ENCODE results near the gene GDF11.

The GDF11 gene

GRCh38 chr12:55746174-55746912, 3.4 kb downstream of the GDF11 start:
- no peaks in the 10 kb centered on the region for H3K27me3 ChIP-seq (ENCODE audit: control insufficient read depth, insufficient read depth, low read length)
- H3K4me1 ChIP-seq = peaks cover 2% of the 10 kb centered on the region
- no peaks in the 10 kb centered on the region for H3K9me3 ChIP-seq (ENCODE audit: control insufficient read depth, low read length)
- no peaks in the 10 kb centered on the region for H3K79me2 ChIP-seq
- H2AFZ ChIP-seq = no peak overlapping the region
- H3K27ac ChIP-seq = no peak overlapping the region
- H3K4me3 ChIP-seq (ENCODE audit: low read depth, low read length) = no peak overlapping the region
- no peak overlapping the region for H3K9ac ChIP-seq
- H3K4me2 ChIP-seq (ENCODE audit: low read length) = no peak overlapping the region
- no peak for TF ChIP-seq CTCF (IDR thresholded peaks at IDR 0.05)
- H3K36me3 ChIP-seq (ENCODE audit: control insufficient read depth, insufficient read depth, low read length) = no peaks in the 10 kb centered on the region

- H3K27ac ChIP-seq = no peak overlapping the region
- H3K4me3 ChIP-seq (ENCODE audit: low read depth, low read length) = no peak overlapping the region
- TF ChIP-seq CTCF (IDR thresholded peaks at IDR 0.05) = no peak
- no peak overlapping the region for H3K9ac ChIP-seq
- no peak overlapping the region for H3K4me2 ChIP-seq (ENCODE audit: low read length)
- no peak overlapping the region for H2AFZ ChIP-seq
- no peaks in the 10 kb centered on the region for H3K9me3 ChIP-seq (ENCODE audit: control insufficient read depth, low read length)
- H3K27me3 ChIP-seq (ENCODE audit: control insufficient read depth, insufficient read depth, low read length) = no peaks in the 10 kb centered on the region
- H3K36me3 ChIP-seq (ENCODE audit: control insufficient read depth, insufficient read depth, low read length) = no peaks in the 10 kb centered on the region
- H3K79me2 ChIP-seq = no peaks in the 10 kb centered on the region
- H3K4me1 ChIP-seq = peaks cover 2% of the 10 kb centered on the region
These were observed 4.0 kb downstream of the GDF11 start for GRCh38 chr12:55746913-55747231.

GRCh38 chr12:55748230-55748993, 5.5 kb downstream of the GDF11 start:
- Histone ChIP-seq H3K27me3 (ENCODE audit: control insufficient read depth, insufficient read depth, low read length) (no peaks in the 10 kb centered on the region), H3K79me2 (no peaks in the 10 kb centered on the region), H3K9me3 (ENCODE audit: control insufficient read depth, low read length) (no peaks in the 10 kb centered on the region), H3K36me3 (ENCODE audit: control insufficient read depth, insufficient read depth, low read length) (no peaks in the 10 kb centered on the region), H3K27ac (no peak overlapping the region), H2AFZ (no peak overlapping the region), H3K9ac (no peak overlapping the region), H3K4me1 (peaks cover 2% of the 10 kb centered on the region), H3K4me3 (ENCODE audit: low read depth, low read length) (no peak overlapping the region), H3K4me2 (ENCODE audit: low read length) (no peak overlapping the region)
- no peak for TF ChIP-seq CTCF (IDR thresholded peaks at IDR 0.05)

- Histone ChIP-seq H3K27me3 (ENCODE audit: control insufficient read depth, insufficient read depth, low read length) (no peaks in the 10 kb centered on the region), H3K27ac (no peak overlapping the region), H3K4me2 (ENCODE audit: low read length) (no peak overlapping the region), H2AFZ (no peak overlapping the region), H3K79me2 (no peaks in the 10 kb centered on the region), H3K9ac (no peak overlapping the region), H3K36me3 (ENCODE audit: control insufficient read depth, insufficient read depth, low read length) (no peaks in the 10 kb centered on the region), H3K4me3 (ENCODE audit: low read depth, low read length) (no peak overlapping the region), H3K4me1 (no peaks in the 10 kb centered on the region), H3K9me3 (ENCODE audit: control insufficient read depth, low read length) (no peaks in the 10 kb centered on the region)
- TF ChIP-seq CTCF (IDR thresholded peaks at IDR 0.05) = no peak
These were observed 12.3 kb downstream of the GDF11 start for GRCh38 chr12:55755246-55755645.
